Effector memory CD4-positive, alpha-beta T cell (primary cell): ENCODE measurements around the gene CACNA1G.

ENCODE experiments used
- DNase-seq, 3 donors: peaks; one replicate each; pipeline ENCODE4 v3.0.0-alpha.2; 2020
- H3K27ac ChIP-seq: 2 replicates; pipeline ENCODE4 v1.7.0; 2013; ENCODE audit warnings: mild to moderate bottlenecking, low read length, moderate library complexity; ENCODE audit not compliant: insufficient read depth, poor library complexity, severe bottlenecking
- H3K27me3 ChIP-seq: replicated peaks from 2 replicates; pipeline ENCODE4 v1.7.0; 2013; ENCODE audit warnings: mild to moderate bottlenecking, low read length; ENCODE audit not compliant: insufficient read depth, control insufficient read depth, poor library complexity, severe bottlenecking
- H3K36me3 ChIP-seq: 2 replicates; pipeline ENCODE4 v1.7.0; 2013; ENCODE audit warnings: mild to moderate bottlenecking, low read length, moderate library complexity; ENCODE audit not compliant: control insufficient read depth, insufficient read depth
- H3K4me1 ChIP-seq: 2 replicates; pipeline ENCODE4 v1.7.0; 2013; ENCODE audit warnings: low read length, mild to moderate bottlenecking; ENCODE audit not compliant: control insufficient read depth, insufficient read depth, poor library complexity, severe bottlenecking
- H3K4me3 ChIP-seq: 2 replicates; pipeline ENCODE4 v1.7.0; 2013; ENCODE audit warnings: low read length, low read depth, mild to moderate bottlenecking; ENCODE audit not compliant: insufficient read depth, poor library complexity, severe bottlenecking
- H3K9me3 ChIP-seq: 2 replicates; pipeline ENCODE4 v1.7.0; 2013; ENCODE audit warnings: mild to moderate bottlenecking, low read length, moderate library complexity; ENCODE audit not compliant: control insufficient read depth

CACNA1G gene

GRCh38 chr17:50533185-50533584 lies 27.3 kb upstream of the CACNA1G start:
- DNase-seq, result no peak
- Histone ChIP-seq H3K36me3 (no peaks in the 10 kb centered on the region), H3K4me3 (no peak overlapping the region), H3K27me3 (peaks cover 29% of the 10 kb centered on the region), H3K27ac (no peak overlapping the region), H3K4me1 (peaks cover 13% of the 10 kb centered on the region), H3K9me3 (no peaks in the 10 kb centered on the region)

- peaks cover 26% of the 10 kb centered on the region for H3K27me3 ChIP-seq
- H3K36me3 ChIP-seq, result no peaks in the 10 kb centered on the region
- H3K4me1 ChIP-seq, result peaks cover 13% of the 10 kb centered on the region
- DNase-seq, result no peak
- H3K4me3 ChIP-seq, result no peak overlapping the region
- H3K27ac ChIP-seq, result no peak overlapping the region
- H3K9me3 ChIP-seq, result no peaks in the 10 kb centered on the region
These were observed 26.8 kb upstream of the CACNA1G start for GRCh38 chr17:50533720-50534148.

- Histone ChIP-seq H3K27ac (no peak overlapping the region), H3K4me1 (peaks cover 13% of the 10 kb centered on the region), H3K9me3 (no peaks in the 10 kb centered on the region), H3K4me3 (no peak overlapping the region), H3K27me3 (peaks cover 26% of the 10 kb centered on the region), H3K36me3 (no peaks in the 10 kb centered on the region)
- no peak for DNase-seq
These were observed 26.1 kb upstream of the CACNA1G start for GRCh38 chr17:50534222-50534978.

GRCh38 chr17:50534979-50535326 lies 25.6 kb upstream of the CACNA1G start:
- peaks cover 26% of the 10 kb centered on the region for H3K27me3 ChIP-seq
- H3K36me3 ChIP-seq, result no peaks in the 10 kb centered on the region
- peaks cover 13% of the 10 kb centered on the region for H3K4me1 ChIP-seq
- no peaks in the 10 kb centered on the region for H3K9me3 ChIP-seq
- H3K4me3 ChIP-seq, result no peak overlapping the region
- no peak overlapping the region for H3K27ac ChIP-seq
- DNase-seq, result no peak

GRCh38 chr17:50535407-50535806 lies 25.1 kb upstream of the CACNA1G start:
- Histone ChIP-seq H3K27ac (no peak overlapping the region), H3K4me3 (no peak overlapping the region), H3K4me1 (peaks cover 13% of the 10 kb centered on the region), H3K36me3 (no peaks in the 10 kb centered on the region), H3K27me3 (peaks cover 24% of the 10 kb centered on the region), H3K9me3 (no peaks in the 10 kb centered on the region)
- DNase-seq, result no peak

- Histone ChIP-seq H3K36me3 (no peaks in the 10 kb centered on the region), H3K4me1 (peaks cover 13% of the 10 kb centered on the region), H3K27ac (no peak overlapping the region), H3K4me3 (no peak overlapping the region), H3K27me3 (peaks cover 13% of the 10 kb centered on the region), H3K9me3 (no peaks in the 10 kb centered on the region)
- DNase-seq, result no peak
These were observed 23.6 kb upstream of the CACNA1G start for GRCh38 chr17:50536683-50537646.

GRCh38 chr17:50537721-50538548 lies 22.6 kb upstream of the CACNA1G start:
- Histone ChIP-seq H3K27me3 (peaks cover 3% of the 10 kb centered on the region), H3K36me3 (no peaks in the 10 kb centered on the region), H3K4me1 (peaks cover 9% of the 10 kb centered on the region), H3K9me3 (no peaks in the 10 kb centered on the region), H3K27ac (no peak overlapping the region), H3K4me3 (no peak overlapping the region)
- no peak for DNase-seq

GRCh38 chr17:50538549-50539410 lies 21.7 kb upstream of the CACNA1G start:
- no peak overlapping the region for H3K27ac ChIP-seq
- DNase-seq, result no peak
- no peak overlapping the region for H3K4me3 ChIP-seq
- no peaks in the 10 kb centered on the region for H3K9me3 ChIP-seq
- no peaks in the 10 kb centered on the region for H3K27me3 ChIP-seq
- peaks cover 9% of the 10 kb centered on the region for H3K4me1 ChIP-seq
- no peaks in the 10 kb centered on the region for H3K36me3 ChIP-seq
